ENCODE results near the gene CALCOCO1. TPM values are rescaled to one million over a fixed set of nuclear protein-coding genes. Genes with fewer than 3 reads are reported as not detected.

The CALCOCO1 gene
- total and polyA plus RNA-seq, 9 of the 15 experiments (the other 6 are each of a cell fraction or from before 2014, with no cell fraction given), result 1.9 to 31.8 (median 11.0) TPM

DNA sequence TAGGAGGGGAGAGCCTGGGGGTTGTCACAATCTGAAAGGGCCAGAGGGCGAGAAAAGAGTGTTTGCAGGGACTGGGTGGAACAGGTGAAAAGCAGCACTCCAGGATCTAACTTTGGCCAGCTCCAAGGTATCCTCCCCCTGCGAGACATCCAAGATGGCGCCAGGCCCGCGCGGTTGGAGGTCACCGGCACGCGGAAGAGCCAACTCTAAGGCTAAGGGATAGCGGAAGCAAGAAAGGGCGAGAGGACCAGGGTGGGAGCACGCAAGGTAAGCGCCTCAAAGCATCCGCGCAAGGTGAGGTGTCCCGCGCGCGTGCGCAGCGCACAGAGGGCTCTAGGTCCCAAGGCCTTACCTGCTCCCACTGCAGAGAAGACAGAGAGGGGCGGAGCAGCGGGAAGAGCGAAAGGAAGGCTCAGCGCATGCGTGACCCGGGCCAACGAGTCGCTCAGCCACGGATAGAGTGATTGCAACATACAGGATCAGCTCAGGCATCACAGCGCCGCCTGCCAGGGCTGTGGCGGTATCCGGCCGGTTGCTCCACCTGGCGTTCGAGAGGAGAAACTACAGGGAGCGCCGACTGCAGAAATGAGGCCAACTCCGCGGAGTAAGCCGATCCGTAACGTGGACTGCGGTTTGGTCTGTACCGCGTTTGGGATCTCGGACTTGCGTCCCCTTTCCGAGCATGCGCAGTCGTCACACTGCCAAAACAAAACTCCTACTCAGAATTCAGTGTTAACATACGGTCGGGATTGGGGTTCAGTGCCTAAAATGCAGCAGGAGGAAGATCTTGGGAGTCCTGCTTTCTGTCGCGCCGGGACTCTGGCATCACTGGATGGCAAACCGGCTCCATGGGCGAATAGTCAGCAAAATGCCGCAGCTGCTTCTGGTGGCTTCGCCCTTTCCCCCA is 51.3 kb downstream of the CALCOCO1 start, which contains the start of gene ATP5MC2 (continued):
- TF ChIP-seq MCM5 (IDR thresholded peaks at IDR 0.05; ENCODE audit: low read depth) (no peak), ZBED1 (IDR thresholded peaks at IDR 0.05) (peak; percentile 60; the same call in 1 of the 2 replicates), NFATC3 (IDR thresholded peaks at IDR 0.05) (no peak), ZNF324 (CRISPR knock-in tag; IDR thresholded peaks at IDR 0.05) (0 out of 2 replicates have a peak, but pooled peaks have one; percentile 47), MCM3 (IDR thresholded peaks at IDR 0.05) (no peak), MCM2 (IDR thresholded peaks at IDR 0.05; ENCODE audit: low read depth) (no peak), NFXL1 (CRISPR knock-in tag; IDR thresholded peaks at IDR 0.05) (no peak), CXXC5 (CRISPR knock-in tag; IDR thresholded peaks at IDR 0.05) (peak; percentile 81; the same call in 1 of the 2 replicates), KAT7 (CRISPR knock-in tag; IDR thresholded peaks at IDR 0.05; ENCODE audit: borderline replicate concordance) (peak; percentile 27; the same call in 1 of the 2 replicates), SMARCE1 (IDR thresholded peaks at IDR 0.05) (no peak), SMARCB1 (IDR thresholded peaks at IDR 0.05; ENCODE audit: insufficient read length, low read depth) (no peak), SMARCA4 (IDR thresholded peaks at IDR 0.05) (no peak), ZBTB7A (IDR thresholded peaks at IDR 0.05; ENCODE audit: borderline replicate concordance, control insufficient read depth, low read depth, low read length) (peak; percentile 32; the same call in 1 of the 2 replicates)
- TF ChIP-seq, protein P1, sequence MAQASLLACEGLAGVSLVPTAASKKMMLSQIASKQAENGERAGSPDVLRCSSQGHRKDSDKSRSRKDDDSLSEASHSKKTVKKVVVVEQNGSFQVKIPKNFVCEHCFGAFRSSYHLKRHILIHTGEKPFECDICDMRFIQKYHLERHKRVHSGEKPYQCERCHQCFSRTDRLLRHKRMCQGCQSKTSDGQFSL (CRISPR knock-in tag; IDR thresholded peaks at IDR 0.05), result no peak
- TF ChIP-seq, protein P1 (tag; IDR thresholded peaks at IDR 0.05), result no peak
- TF ChIP-seq, protein P2, sequence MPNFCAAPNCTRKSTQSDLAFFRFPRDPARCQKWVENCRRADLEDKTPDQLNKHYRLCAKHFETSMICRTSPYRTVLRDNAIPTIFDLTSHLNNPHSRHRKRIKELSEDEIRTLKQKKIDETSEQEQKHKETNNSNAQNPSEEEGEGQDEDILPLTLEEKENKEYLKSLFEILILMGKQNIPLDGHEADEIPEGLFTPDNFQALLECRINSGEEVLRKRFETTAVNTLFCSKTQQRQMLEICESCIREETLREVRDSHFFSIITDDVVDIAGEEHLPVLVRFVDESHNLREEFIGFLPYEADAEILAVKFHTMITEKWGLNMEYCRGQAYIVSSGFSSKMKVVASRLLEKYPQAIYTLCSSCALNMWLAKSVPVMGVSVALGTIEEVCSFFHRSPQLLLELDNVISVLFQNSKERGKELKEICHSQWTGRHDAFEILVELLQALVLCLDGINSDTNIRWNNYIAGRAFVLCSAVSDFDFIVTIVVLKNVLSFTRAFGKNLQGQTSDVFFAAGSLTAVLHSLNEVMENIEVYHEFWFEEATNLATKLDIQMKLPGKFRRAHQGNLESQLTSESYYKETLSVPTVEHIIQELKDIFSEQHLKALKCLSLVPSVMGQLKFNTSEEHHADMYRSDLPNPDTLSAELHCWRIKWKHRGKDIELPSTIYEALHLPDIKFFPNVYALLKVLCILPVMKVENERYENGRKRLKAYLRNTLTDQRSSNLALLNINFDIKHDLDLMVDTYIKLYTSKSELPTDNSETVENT (CRISPR knock-in tag; IDR thresholded peaks at IDR 0.05), result peak; percentile 94
